Thoracic aorta (tissue), 2 donors: ENCODE results near the gene ARHGAP18. TPM values are rescaled to one million over a fixed set of nuclear protein-coding genes. Genes with fewer than 3 reads are reported as not detected.

Experiments used
- ATAC-seq: fragments of 150-250 bp; one replicate; pipeline ENCODE4 v1.8.0; 2017; ENCODE audit warnings: low read depth; ENCODE audit not compliant: insufficient number of reproducible peaks, low FRiP score
- DNase-seq: peaks from one replicate; pipeline ENCODE4 v3.0.0-alpha.2; 2020; ENCODE audit warnings: low spot score
- H3K27ac ChIP-seq, 2 donors: fragments of 200-600 bp; sonication (generic); 1 replicate in 1 of 2; 2 replicates in 1 of 2; pipeline ENCODE4 v1.5.1; 2016; ENCODE audit warnings: mild to moderate bottlenecking in 2 of 2, moderate library complexity in 2 of 2
- H3K27me3 ChIP-seq: fragments of 200-600 bp; sonication (generic); replicated peaks from 2 replicates; pipeline ENCODE4 v1.6.0; 2016; ENCODE audit warnings: mild to moderate bottlenecking; ENCODE audit not compliant: insufficient read depth
- H3K36me3 ChIP-seq: fragments of 200-600 bp; sonication (generic); one replicate; pipeline ENCODE4 v1.5.1; 2016
- H3K4me1 ChIP-seq, 2 donors: fragments of 200-600 bp; sonication (generic); 1 replicate in 1 of 2; 2 replicates in 1 of 2; pipeline versions ENCODE4 v1.5.1 to v1.6.0; 2016; ENCODE audit warnings: low read depth in 2 of 2, mild to moderate bottlenecking in 1 of 2; ENCODE audit not compliant: control insufficient read depth in 1 of 2
- H3K4me3 ChIP-seq: fragments of 200-600 bp; sonication (generic); 2 replicates; pipeline ENCODE4 v1.5.1; 2016; ENCODE audit warnings: mild to moderate bottlenecking
- H3K9me3 ChIP-seq: fragments of 200-600 bp; sonication (generic); 2 replicates; pipeline ENCODE4 v1.5.1; 2016
- CTCF ChIP-seq: fragments of 200-600 bp; sonication (generic); IDR thresholded peaks from one replicate; pipeline ENCODE4 v1.5.1; 2019; ENCODE audit warnings: antibody characterized with exemption
- total RNA-seq, 2 donors: library from RNA; depleted of rRNA; stranded (reverse); fragments of >200 nt; gene quantifications; one replicate each; pipeline versions ENCODE4 v1.1.0 to v1.2.3, GENCODE V29; 2016

Gene ARHGAP18
- total RNA-seq, 2 donors from 2014 or later, result 24.8 to 37.0 TPM

- DNase-seq, result no peak
- H3K36me3 ChIP-seq, result no peaks in the 10 kb centered on the region
- ATAC-seq, result no peak
- H3K4me1 ChIP-seq, result peaks cover 0 to under 1% of the 10 kb centered on the region in 2 donors
- no peak overlapping the region for H3K27ac ChIP-seq
- no peaks in the 10 kb centered on the region for H3K9me3 ChIP-seq
- TF ChIP-seq CTCF, result no peak
- H3K4me3 ChIP-seq, result no peak overlapping the region
- H3K27me3 ChIP-seq, result no peaks in the 10 kb centered on the region
These were observed 79.4 kb downstream of the ARHGAP18 start for GRCh38 chr6:129630596-129630995.

- TF ChIP-seq CTCF, result no peak
- no peaks in the 10 kb centered on the region for H3K4me1 ChIP-seq
- no peak for ATAC-seq
- H3K4me3 ChIP-seq, result no peak overlapping the region
- no peaks in the 10 kb centered on the region for H3K27me3 ChIP-seq
- H3K27ac ChIP-seq, result no peak overlapping the region
- no peak for DNase-seq
- no peaks in the 10 kb centered on the region for H3K9me3 ChIP-seq
- no peaks in the 10 kb centered on the region for H3K36me3 ChIP-seq
These were observed 81.7 kb downstream of the ARHGAP18 start for GRCh38 chr6:129628101-129628815.

GRCh38 chr6:129624488-129624887 is 85.5 kb downstream of the ARHGAP18 start:
- DNase-seq (no peak), ATAC-seq (no peak)
- Histone ChIP-seq H3K36me3 (no peaks in the 10 kb centered on the region), H3K27me3 (no peaks in the 10 kb centered on the region), H3K27ac (no peak overlapping the region), H3K4me3 (no peak overlapping the region), H3K4me1 (no peaks in the 10 kb centered on the region), H3K9me3 (no peaks in the 10 kb centered on the region)
- no peak for TF ChIP-seq CTCF

GRCh38 chr6:129623008-129623732 is 86.8 kb downstream of the ARHGAP18 start:
- H3K9me3 ChIP-seq, result no peaks in the 10 kb centered on the region
- no peak overlapping the region for H3K4me3 ChIP-seq
- DNase-seq (no peak), ATAC-seq (no peak)
- H3K36me3 ChIP-seq, result no peaks in the 10 kb centered on the region
- H3K27ac ChIP-seq, result no peak overlapping the region
- no peaks in the 10 kb centered on the region for H3K27me3 ChIP-seq
- no peaks in the 10 kb centered on the region for H3K4me1 ChIP-seq
- TF ChIP-seq CTCF, result no peak

GRCh38 chr6:129621252-129621651 is 88.7 kb downstream of the ARHGAP18 start:
- TF ChIP-seq CTCF, result no peak
- Histone ChIP-seq H3K27ac (no peak overlapping the region), H3K9me3 (no peaks in the 10 kb centered on the region), H3K4me1 (no peaks in the 10 kb centered on the region), H3K36me3 (no peaks in the 10 kb centered on the region), H3K4me3 (no peak overlapping the region), H3K27me3 (no peaks in the 10 kb centered on the region)
- DNase-seq (no peak), ATAC-seq (no peak)
